Measurements from ENCODE around the gene COX5A. TPM values are rescaled to one million over a fixed set of nuclear protein-coding genes. Genes with fewer than 3 reads are reported as not detected.

COX5A gene
- total RNA-seq, 4 donors from 2014 or later, result 109 to 175 (median 137) TPM

DNA sequence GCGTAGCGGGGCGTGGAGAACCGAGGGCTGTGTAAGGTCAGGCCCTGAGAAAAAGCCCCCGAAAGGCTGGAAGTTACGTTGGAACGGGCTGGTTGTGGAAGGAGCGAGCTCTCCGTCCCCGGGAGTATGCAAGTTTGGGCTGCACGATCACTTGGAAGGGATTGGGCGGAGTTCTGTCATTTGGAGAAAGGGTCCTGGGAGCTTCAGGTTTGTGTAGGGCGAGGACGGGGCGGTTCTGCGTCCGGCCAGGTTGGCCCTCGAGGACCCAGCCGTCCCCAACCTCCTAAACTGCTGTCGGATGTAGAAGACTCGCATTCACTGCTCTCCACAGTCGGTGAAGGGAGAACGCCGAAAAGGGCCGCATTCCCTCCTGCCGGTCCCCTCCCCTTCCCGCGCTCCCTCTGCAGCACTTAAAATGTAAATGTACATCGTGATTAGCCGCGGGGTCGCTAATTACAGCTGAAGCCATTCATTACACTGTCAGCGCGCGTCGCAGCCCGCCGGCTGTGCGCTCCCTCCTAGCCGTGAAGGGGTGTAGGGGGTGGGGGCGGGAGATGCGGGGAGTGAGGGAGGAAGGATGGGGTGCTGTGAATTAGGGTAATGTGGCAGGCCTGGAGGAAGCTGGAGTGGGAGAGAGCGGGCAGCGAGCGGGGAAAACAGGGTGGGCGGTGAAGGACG lies 21.2 kb upstream of the COX5A start:
- DNase-seq (ENCODE audit: low spot score in 2 of 2), result no peak
- H3K4me3 ChIP-seq (ENCODE audit: low read depth, poor library complexity, severe bottlenecking), result peak overlapping the region; percentile 18
- intact Hi-C loops (cut with DNase I; ENCODE audit: low total_unique reads), result no loop called here
- TF ChIP-seq POLR2A (IDR thresholded peaks at IDR 0.05), result no peak
- TF ChIP-seq, protein P1, sequence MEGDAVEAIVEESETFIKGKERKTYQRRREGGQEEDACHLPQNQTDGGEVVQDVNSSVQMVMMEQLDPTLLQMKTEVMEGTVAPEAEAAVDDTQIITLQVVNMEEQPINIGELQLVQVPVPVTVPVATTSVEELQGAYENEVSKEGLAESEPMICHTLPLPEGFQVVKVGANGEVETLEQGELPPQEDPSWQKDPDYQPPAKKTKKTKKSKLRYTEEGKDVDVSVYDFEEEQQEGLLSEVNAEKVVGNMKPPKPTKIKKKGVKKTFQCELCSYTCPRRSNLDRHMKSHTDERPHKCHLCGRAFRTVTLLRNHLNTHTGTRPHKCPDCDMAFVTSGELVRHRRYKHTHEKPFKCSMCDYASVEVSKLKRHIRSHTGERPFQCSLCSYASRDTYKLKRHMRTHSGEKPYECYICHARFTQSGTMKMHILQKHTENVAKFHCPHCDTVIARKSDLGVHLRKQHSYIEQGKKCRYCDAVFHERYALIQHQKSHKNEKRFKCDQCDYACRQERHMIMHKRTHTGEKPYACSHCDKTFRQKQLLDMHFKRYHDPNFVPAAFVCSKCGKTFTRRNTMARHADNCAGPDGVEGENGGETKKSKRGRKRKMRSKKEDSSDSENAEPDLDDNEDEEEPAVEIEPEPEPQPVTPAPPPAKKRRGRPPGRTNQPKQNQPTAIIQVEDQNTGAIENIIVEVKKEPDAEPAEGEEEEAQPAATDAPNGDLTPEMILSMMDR (IDR thresholded peaks at IDR 0.05), result no peak
- WGBS, 2 donors, result 4 to 9% methylated on average over 44 to 46 of the region's 47 CpGs

DNA sequence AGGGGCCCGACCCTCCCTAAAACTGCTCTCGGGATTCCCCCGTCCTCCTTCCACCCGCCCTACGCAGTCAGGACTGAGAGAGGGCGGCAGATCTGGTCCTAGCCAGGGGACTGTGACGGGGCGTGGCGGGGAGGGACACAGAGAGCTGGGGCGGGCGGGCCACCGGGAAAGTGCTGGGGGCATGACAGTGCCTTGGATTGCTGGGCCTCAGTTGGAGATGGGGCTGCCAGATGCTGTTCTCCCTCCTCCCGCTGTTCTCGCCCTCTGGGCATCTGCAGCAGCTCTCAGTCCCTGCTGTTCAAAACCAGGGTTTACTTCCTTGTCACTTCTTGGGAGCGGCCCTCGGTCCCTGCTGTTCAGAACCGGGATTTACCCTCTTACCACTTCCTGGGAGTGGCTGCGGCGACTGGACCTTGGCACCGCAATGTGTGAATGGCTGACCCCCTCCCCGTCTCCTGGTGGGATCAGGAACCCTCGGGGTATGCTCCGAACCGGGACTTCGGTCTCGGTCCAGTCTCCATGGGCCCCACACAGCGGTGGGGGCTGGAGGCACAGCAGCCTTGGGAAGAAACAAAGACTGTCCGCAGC lies 20.5 kb upstream of the COX5A start:
- peak overlapping the region; percentile 18 for H3K4me3 ChIP-seq (ENCODE audit: low read depth, poor library complexity, severe bottlenecking)
- DNase-seq (ENCODE audit: low spot score in 2 of 2), result peak; percentile 55 to 95
- TF ChIP-seq, protein P1 (IDR thresholded peaks at IDR 0.05), result peak in 1 of 3 donors; percentile 11
- no peak for TF ChIP-seq POLR2A (IDR thresholded peaks at IDR 0.05)
- intact Hi-C loops (cut with DNase I; ENCODE audit: low total_unique reads), result no loop called here
- 1% methylated on average over 27 to 28 of the region's 28 CpGs for WGBS, 2 donors

GRCh38 chr15:74957476-74958035 lies 19.7 kb upstream of the COX5A start:
- peak overlapping the region; percentile 38 for H3K4me3 ChIP-seq (ENCODE audit: low read depth, poor library complexity, severe bottlenecking)
- no peak for TF ChIP-seq POLR2A (IDR thresholded peaks at IDR 0.05)
- TF ChIP-seq, protein P1 (IDR thresholded peaks at IDR 0.05), result no peak
- WGBS, 2 donors, result 4 to 7% methylated on average over 26 to 28 of the region's 28 CpGs
- intact Hi-C loops (cut with DNase I; ENCODE audit: low total_unique reads), result no loop called here
- DNase-seq (ENCODE audit: low spot score in 2 of 2), result no peak

- peak within 1 kb of the TSS; percentile 38 for H3K4me3 ChIP-seq (ENCODE audit: low read depth, poor library complexity, severe bottlenecking)
- 0 to 1% methylated on average over 15 to 39 of the region's 83 CpGs for WGBS, 2 donors
- TF ChIP-seq, protein P1 (IDR thresholded peaks at IDR 0.05), result no peak
- no peak for TF ChIP-seq POLR2A (IDR thresholded peaks at IDR 0.05)
- intact Hi-C loops (cut with DNase I; ENCODE audit: low total_unique reads), result no loop called here
- peak; percentile 58 to 97 for DNase-seq (ENCODE audit: low spot score in 2 of 2)
Observed at GRCh38 chr15:74956648-74957475, 19.0 kb upstream of the COX5A start, which contains the start of gene RPP25. Gene RPP25 (minus strand): TSS chr15:74956772. CDS start chr15:74956583, 189 bp downstream.

DNA sequence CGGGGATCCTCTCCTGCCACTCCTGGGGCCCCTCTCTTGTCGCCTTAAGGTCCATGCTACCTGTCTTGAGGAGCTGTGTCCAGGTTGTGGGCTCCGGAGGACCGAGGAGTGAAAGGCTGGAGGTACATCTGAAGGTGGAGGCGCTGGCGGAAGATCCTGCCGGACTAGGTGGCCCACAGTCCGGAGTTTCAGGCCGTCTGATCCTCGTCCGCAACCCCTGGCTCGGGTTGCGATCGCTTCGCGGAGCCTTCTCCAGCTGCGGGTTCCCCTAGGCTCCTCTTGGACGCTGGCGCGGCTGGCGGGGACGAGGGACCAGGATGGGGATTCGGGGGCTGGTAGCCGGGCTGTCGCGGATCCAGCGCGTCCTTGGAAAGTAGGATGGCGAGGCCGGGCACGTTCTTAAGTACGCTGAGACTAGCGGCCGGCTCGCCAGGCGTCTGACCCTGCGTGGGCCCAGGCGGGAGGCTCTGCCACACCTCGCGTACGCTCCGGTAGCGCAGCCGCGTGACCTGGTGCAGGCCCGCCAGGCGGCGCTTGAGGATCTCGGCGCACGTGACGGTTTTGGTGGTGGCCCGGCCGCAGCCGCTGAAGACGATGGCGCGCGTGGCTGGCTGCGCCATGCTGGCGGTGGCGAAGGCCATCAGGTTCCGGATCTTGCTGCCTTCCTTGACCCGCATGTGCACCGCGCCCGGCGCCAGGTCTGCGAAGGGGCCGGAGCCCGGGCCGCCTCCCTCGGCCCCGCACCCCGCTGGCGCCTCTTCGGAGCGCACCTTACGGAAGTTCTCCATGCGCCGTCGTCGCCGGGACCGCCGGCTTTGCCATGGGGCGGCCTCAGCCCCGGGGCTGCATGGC lies 18.1 kb upstream of the COX5A start:
- DNase-seq (ENCODE audit: low spot score in 2 of 2), result peak; percentile 78 to 96
- TF ChIP-seq, protein P1 (IDR thresholded peaks at IDR 0.05), result no peak
- no peak for TF ChIP-seq POLR2A (IDR thresholded peaks at IDR 0.05)
- 39 to 81% methylated on average over 15 to 32 of the region's 88 CpGs for WGBS, 2 donors
- peak overlapping the region; percentile 38 for H3K4me3 ChIP-seq (ENCODE audit: low read depth, poor library complexity, severe bottlenecking)
- intact Hi-C loops (cut with DNase I; ENCODE audit: low total_unique reads), result no loop called here
